A549 treated with DMSO at 1 μM for 4 hours (cell line): ENCODE measurements around the gene SUSD1. TPM values are rescaled to one million over a fixed set of nuclear protein-coding genes. Genes with fewer than 3 reads are reported as not detected.

Source experiments
- total RNA-seq: library from RNA; stranded (reverse); fragments of 200-300 nt; extraction: Qiagen RNA extraction; gene quantifications from 5 replicates; pipeline ENCODE4 v1.2.3, GENCODE V29; 2022; ENCODE audit warnings: low read depth

The SUSD1 gene
- total RNA-seq: 12.6 to 15.6 TPM (median 14.2 TPM) in 5 replicates

GRCh38 chr9:112174965-112175795, at the start of gene SUSD1:
Gene SUSD1 (minus strand): TSS chr9:112175297. CDS start chr9:112175235, 62 bp downstream.

Other genes with a start within 250 kb of the SUSD1 start
- 27.3 to 45.5 TPM (median 39.3 TPM) in 5 replicates for gene PTBP3, start 158.3 kb upstream of the SUSD1 start, total RNA-seq
- 24.6 to 32.9 TPM (median 28.5 TPM) in 5 replicates for gene HSDL2, start 204.8 kb upstream of the SUSD1 start, total RNA-seq